GM13976 (cell line): ENCODE results near the gene AGAP1.

ENCODE experiments used
- DNase-seq: peaks from one replicate; pipeline ENCODE4 v3.0.0; 2012; ENCODE audit warnings: low spot score
- in situ Hi-C: fragments of 300-500 bp; cut with MboI; formaldehyde crosslinking; loops from one replicate; pipeline ENCODE4 v1.12.0; 2022; ENCODE audit warnings: low sequenced_read_pairs, mixed read lengths, inconsistent platforms; ENCODE audit not compliant: unreplicated experiment
- TF ChIP-seq, protein P1 (sequence below): IDR thresholded peaks from 2 replicates; pipeline ENCODE4 v1.5.1; 2012; ENCODE audit warnings: borderline replicate concordance, mild to moderate bottlenecking; ENCODE audit not compliant: insufficient read depth; ENCODE audit errors: extremely low read depth, missing control alignments, control extremely low read depth

The AGAP1 gene

GRCh38 chr2:235719146-235719942, 225.5 kb downstream of the AGAP1 start:
- TF ChIP-seq, protein P1, sequence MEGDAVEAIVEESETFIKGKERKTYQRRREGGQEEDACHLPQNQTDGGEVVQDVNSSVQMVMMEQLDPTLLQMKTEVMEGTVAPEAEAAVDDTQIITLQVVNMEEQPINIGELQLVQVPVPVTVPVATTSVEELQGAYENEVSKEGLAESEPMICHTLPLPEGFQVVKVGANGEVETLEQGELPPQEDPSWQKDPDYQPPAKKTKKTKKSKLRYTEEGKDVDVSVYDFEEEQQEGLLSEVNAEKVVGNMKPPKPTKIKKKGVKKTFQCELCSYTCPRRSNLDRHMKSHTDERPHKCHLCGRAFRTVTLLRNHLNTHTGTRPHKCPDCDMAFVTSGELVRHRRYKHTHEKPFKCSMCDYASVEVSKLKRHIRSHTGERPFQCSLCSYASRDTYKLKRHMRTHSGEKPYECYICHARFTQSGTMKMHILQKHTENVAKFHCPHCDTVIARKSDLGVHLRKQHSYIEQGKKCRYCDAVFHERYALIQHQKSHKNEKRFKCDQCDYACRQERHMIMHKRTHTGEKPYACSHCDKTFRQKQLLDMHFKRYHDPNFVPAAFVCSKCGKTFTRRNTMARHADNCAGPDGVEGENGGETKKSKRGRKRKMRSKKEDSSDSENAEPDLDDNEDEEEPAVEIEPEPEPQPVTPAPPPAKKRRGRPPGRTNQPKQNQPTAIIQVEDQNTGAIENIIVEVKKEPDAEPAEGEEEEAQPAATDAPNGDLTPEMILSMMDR: no peak
- in situ Hi-C loops: no loop called here
- DNase-seq: no peak

DNA sequence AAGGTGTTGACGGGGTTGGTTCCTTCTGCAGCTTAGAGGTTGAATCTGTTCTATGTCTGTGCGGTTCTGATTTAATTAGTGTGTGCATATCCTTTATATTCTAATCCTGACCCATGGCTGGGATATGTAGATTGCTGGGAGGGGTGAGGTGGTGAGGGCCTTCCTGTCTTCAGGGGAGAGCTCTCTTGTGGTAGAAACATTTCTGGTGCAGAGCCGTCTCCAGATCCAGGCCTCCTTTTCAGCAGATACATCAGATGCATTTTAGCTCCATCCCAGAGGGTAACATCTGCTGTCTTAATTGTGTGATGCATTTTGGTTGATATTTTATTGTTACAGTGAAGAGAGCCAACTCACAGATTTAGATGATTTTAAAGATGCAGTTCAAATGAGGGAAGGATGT, 227.8 kb downstream of the AGAP1 start:
- TF ChIP-seq, protein P1: no peak
- DNase-seq: no peak
- in situ Hi-C loops: no loop called here

DNA sequence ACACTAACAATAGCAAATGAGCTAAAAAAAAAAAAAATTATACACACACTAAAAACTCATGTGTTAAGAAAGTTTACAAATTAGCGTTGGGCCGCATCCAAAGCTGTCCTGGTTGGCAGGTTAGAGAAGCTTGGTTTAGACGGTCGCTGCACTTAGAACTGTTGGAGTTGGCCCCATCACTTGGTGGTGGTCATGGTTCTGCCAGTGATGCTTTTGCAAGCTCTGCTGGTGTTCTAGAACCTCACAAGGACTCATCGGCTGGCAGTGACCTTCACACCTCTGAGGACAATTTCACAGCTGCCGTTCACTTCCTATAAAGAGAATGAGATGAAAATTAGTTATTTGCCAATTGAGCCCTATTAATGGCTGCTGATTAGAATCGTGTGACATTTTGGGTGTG, 229.0 kb downstream of the AGAP1 start:
- TF ChIP-seq, protein P1: no peak
- in situ Hi-C loops: no loop called here
- DNase-seq: no peak

DNA sequence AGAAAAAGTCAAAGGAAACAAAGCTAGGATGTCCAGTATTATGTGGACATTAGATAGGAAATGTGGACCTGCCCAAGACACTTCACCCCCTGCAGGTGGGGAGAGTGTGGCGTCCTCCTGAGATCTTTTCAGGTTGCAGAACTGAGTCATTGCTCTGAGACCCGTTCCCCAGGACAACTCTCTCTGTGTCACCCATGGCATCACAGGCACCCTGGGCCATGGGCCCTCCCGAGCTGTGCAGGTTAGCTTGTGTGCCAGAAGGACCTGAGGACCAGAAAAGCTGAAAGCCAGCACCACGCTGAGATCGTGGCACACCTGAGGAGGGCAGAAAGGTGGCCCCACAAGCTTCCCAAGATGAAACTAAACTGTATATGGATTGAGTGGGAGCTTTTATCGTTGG, 229.5 kb downstream of the AGAP1 start:
- TF ChIP-seq, protein P1: no peak
- in situ Hi-C loops: no loop called here
- DNase-seq: no peak

DNA sequence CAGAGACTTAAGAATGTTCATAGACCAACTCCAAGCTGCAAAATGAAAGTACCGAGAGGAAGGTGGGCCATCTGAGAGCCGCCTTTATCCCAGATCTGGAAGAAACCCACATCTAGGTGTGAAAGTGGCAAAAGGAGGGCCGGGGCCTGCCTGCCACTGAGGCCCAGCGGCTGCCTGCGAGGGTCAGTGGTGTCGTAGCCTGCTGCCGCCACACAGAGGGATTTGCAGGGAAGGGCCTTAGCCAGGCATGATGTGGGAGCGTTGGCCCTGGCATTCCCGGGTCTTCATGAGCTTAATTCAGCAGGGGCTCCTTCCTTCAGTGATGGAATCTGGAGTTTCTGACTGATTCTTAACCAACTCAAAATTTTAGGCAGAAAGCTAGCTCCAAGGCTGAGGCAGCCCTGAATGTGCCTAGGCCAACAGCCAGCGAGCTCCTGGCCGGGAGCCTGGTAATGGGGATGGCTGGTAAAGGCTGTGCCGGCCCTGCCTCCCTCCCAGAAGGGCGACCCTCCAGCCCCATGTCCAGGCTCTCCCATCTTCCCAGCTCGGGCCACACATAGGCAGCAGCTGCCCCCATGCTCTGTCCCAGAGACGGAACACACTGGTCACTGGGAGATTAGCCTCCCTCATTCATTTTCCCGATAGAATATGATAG, 230.1 kb downstream of the AGAP1 start:
- in situ Hi-C loops: no loop called here
- no peak for DNase-seq
- TF ChIP-seq, protein P1: no peak

DNA sequence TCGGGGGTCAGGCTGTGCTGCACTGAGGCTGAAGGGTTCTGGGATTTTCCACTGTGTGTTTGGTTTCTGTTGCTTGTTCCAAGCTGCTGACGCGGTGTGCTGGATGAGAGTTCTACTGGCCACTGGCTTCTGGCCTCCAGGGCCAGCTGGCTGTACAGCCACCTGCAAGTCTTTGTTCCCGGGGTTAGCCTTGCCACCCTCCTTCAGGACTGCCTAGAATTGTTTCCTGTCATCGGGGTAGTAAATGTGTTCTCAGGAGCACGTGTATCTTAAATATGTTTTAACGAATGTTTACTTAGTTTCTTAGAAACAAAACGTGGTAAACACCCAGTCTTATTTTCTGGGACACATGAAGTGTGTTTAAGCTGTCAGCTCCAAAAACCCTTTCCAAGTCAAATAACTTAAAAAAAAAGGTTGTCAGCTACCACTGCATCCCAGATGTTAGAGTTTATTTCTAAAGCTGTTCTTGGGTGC, 231.2 kb downstream of the AGAP1 start:
- TF ChIP-seq, protein P1: no peak
- in situ Hi-C loops: loop anchor here (25.0 kb wide), 1 partner anchor 588 kb away; no protein-coding TSS in a partner anchor
- no peak for DNase-seq
